Measurements from ENCODE around the gene BMI1. TPM values are rescaled to one million over a fixed set of nuclear protein-coding genes. Genes with fewer than 3 reads are reported as not detected.
"Not testable (repeated sequence)": the region's sequence is repeated elsewhere in the genome, so short reads cannot be mapped to it uniquely, and the experiment has no call there.

BMI1 gene
- total and polyA plus RNA-seq, 3 donors from 2014 or later, result 56.3 to 120 (median 111) TPM

DNA sequence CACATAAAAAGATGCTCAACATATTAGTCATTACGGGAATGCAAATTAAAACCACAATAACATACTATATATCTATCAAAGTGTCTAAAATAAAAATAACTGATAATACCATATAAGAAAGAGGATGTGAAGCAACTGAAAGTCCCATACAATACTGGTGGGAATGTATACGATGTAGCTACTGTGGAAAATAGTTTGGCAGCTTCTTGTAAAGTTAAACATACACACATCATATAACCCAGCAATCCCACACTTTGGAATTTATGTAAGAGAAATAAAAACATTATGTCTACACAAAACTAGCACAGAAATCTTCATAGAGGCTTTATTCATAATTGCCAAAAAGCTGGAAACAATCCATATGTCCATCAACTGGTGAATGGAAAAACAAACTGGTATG is 15.2 kb upstream of the BMI1 start:
- TF ChIP-seq, protein P1, sequence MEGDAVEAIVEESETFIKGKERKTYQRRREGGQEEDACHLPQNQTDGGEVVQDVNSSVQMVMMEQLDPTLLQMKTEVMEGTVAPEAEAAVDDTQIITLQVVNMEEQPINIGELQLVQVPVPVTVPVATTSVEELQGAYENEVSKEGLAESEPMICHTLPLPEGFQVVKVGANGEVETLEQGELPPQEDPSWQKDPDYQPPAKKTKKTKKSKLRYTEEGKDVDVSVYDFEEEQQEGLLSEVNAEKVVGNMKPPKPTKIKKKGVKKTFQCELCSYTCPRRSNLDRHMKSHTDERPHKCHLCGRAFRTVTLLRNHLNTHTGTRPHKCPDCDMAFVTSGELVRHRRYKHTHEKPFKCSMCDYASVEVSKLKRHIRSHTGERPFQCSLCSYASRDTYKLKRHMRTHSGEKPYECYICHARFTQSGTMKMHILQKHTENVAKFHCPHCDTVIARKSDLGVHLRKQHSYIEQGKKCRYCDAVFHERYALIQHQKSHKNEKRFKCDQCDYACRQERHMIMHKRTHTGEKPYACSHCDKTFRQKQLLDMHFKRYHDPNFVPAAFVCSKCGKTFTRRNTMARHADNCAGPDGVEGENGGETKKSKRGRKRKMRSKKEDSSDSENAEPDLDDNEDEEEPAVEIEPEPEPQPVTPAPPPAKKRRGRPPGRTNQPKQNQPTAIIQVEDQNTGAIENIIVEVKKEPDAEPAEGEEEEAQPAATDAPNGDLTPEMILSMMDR (IDR thresholded peaks at IDR 0.05), result no peak
- TF ChIP-seq POLR2A (IDR thresholded peaks at IDR 0.05), result no peak
- Histone ChIP-seq H3K36me3 (ENCODE audit: low read depth, missing control alignments) (no peaks in the 10 kb centered on the region), H3K4me1 (no peaks in the 10 kb centered on the region), H3K4me3 (no peak overlapping the region), H3K9me3 (no peaks in the 10 kb centered on the region), H3K27ac (no peak overlapping the region), H3K27me3 (no peaks in the 10 kb centered on the region)
- intact Hi-C loops (cut with DNase I; ENCODE audit: low total_unique reads), result no loop called here
- no peak for DNase-seq
- WGBS, 2 donors, result 82 to 88% methylated on average over 2 of the region's 2 CpGs

DNA sequence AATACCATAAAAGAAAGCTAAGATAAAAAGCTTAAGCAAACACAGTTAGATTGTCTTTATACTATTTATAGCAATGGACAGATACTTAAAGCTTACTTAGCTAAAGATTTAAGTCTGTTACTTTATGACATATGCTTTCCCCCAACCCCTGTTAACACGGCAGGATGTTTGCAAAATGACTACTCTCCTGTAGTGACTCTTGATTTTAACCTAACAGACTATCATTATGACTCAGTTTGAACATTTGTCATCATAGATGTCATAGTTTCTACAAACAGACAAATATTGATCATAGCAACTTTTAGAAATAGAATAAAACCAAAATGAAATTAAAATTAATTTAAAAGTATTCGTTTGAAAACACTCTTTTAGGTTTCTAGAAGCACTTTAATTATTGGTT is 12.5 kb upstream of the BMI1 start:
- Histone ChIP-seq H3K9me3 (no peaks in the 10 kb centered on the region), H3K4me3 (no peak overlapping the region), H3K27ac (no peak overlapping the region), H3K27me3 (no peaks in the 10 kb centered on the region), H3K4me1 (no peaks in the 10 kb centered on the region), H3K36me3 (ENCODE audit: low read depth, missing control alignments) (no peaks in the 10 kb centered on the region)
- no peak for TF ChIP-seq POLR2A (IDR thresholded peaks at IDR 0.05)
- TF ChIP-seq, protein P1 (IDR thresholded peaks at IDR 0.05), result no peak
- intact Hi-C loops (cut with DNase I; ENCODE audit: low total_unique reads), result no loop called here
- 80 to 85% methylated on average over 2 of the region's 2 CpGs for WGBS, 2 donors
- DNase-seq, result no peak

DNA sequence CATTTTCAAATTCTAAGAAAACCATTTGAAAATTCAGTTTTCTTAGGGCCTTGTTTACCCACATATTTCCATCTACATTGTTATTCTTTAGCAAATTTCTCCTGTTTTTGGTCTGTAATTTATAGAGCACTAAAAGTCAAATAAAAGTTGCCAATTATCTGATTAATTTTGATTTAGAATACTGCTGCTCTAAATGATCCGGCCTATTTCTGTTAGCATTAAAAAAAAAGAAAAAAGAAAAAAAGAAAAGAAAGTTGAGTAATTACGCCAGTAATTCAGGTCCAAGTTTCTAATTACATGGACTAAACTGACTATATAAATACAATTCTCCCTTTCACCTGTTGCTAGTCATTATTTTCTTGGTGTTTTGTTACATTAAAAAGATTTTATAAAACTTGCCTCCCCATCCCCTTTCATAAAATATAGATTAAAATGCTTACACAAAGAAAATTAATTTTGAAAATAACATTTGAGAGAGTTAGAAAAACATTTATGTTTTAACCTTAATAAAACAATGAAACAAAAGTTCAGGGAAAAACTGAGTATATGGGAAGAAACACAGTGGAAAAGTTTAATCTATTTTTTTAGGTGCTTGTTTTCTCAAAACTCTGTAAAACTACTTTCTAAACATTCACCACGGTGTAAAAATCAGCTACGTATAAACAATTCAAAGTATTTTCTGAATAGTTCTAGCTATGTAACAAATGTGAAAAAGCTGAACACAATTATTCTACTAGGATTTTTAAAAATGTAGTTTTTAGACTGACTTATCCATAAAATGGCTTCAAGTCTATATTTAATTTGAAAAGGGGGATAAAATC is 11.5 kb upstream of the BMI1 start:
- intact Hi-C loops (cut with DNase I; ENCODE audit: low total_unique reads), result no loop called here
- H3K9me3 ChIP-seq, result no peaks in the 10 kb centered on the region
- H3K27ac ChIP-seq, result no peak overlapping the region
- no peaks in the 10 kb centered on the region for H3K36me3 ChIP-seq (ENCODE audit: low read depth, missing control alignments)
- H3K4me3 ChIP-seq, result no peak overlapping the region
- H3K4me1 ChIP-seq, result no peaks in the 10 kb centered on the region
- DNase-seq, result no peak
- H3K27me3 ChIP-seq, result no peaks in the 10 kb centered on the region
- WGBS, 2 donors, result 97% methylated on average over 4 of the region's 4 CpGs
- TF ChIP-seq, protein P1 (IDR thresholded peaks at IDR 0.05), result no peak
- no peak for TF ChIP-seq POLR2A (IDR thresholded peaks at IDR 0.05)

DNA sequence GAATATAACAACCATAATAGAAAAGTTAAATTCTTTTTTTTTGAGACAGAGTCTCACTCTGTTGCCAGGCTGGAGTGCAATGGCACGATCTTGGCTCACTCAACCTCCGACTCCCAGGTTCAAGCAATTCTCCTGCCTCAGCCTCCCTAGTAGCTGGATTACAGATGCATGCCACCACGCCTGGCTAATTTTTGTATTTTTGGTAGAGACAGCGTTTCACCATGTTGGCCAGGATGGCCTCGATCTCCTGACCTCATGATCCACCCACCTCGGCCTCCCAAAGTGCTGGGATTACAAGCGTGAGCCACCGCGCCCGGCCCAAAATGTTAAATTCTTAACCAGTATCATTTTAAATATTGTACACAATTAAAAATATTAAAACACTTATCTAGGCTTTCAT is 10.9 kb upstream of the BMI1 start:
- intact Hi-C loops (cut with DNase I; ENCODE audit: low total_unique reads); DNase-seq; H3K9me3 ChIP-seq; H3K36me3 ChIP-seq (ENCODE audit: low read depth, missing control alignments); H3K27ac ChIP-seq; H3K4me3 ChIP-seq; H3K27me3 ChIP-seq; H3K4me1 ChIP-seq: not testable (repeated sequence)
- WGBS, 2 donors, result 96 to 98% methylated on average over 10 of the region's 10 CpGs

DNA sequence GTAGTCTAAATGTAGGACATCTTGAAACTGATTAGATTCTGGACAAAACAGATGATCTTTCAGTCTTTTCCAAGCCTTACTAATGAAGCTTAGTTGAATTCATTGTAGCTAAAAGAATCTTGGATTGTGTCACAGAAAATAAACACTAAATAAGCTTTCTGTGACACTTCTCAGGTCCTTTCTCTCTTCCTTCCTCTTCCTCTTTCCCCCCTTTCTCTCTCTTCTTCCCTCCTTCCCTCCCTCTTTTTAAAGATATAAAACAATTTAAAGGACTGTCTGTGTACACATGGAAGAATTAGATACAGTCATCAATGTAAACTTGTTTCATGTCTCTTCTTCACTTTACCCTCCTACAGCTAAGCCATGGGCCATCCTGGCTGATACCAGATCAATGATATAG is 10.0 kb upstream of the BMI1 start:
- no peak overlapping the region for H3K27ac ChIP-seq
- H3K27me3 ChIP-seq, result no peaks in the 10 kb centered on the region
- H3K9me3 ChIP-seq, result no peaks in the 10 kb centered on the region
- no peak for DNase-seq
- H3K36me3 ChIP-seq (ENCODE audit: low read depth, missing control alignments), result no peaks in the 10 kb centered on the region
- intact Hi-C loops (cut with DNase I; ENCODE audit: low total_unique reads), result no loop called here
- H3K4me3 ChIP-seq, result no peak overlapping the region
- H3K4me1 ChIP-seq, result no peaks in the 10 kb centered on the region
- TF ChIP-seq, protein P1 (IDR thresholded peaks at IDR 0.05), result no peak
- TF ChIP-seq POLR2A (IDR thresholded peaks at IDR 0.05), result no peak

Measured in testis (tissue), 3 donors.